Measurements from ENCODE around the gene CD247.

DNA sequence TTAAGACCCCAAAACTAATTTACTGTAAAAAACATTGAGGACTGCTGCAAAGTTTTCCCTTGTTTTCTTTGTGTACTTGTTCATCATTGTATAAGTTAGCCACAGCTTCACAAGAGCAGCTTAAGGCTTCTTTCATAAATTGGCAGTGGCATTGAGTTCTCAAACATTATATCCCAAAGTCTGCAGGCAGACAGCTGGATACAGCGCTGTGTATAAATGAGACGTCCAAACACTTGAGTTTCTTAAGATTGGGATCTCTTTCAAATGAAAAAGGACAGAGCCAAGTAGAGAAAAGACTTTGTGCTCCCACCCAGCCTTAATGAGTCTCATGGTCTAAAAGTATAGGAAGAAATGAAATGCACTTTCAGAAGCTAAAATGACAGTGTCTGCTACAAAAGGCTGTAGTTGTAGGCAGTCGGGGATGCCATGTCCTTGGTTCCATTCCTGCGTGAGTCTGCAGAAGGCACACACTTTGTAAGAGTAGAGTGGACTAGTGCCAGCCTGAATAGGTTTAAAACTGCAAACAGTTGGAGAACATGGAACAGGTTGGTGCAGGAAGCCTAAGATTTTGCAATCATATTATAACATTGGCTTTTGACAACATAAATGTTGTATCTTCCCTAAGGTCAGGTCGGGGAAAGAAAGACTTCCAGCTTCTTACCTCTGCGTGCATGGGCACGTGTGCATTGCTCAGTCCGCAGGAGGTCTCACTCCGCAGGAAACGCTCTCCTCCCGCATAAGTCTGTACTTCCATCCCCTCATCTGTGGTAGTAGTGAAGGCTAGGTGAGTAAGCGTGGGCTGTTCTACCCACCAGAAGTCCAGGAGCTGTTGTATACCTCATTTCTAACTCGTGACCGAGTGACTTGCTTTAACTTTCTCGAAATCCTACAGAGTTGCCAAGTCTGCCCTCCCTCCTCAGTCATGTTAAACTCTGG lies 94.4 kb downstream of the CD247 start:
- TF ChIP-seq ZBTB21 (tag by site-specific recombination; IDR thresholded peaks at IDR 0.05): no peak
- no peak for TF ChIP-seq ZNF76 (tag by site-specific recombination; IDR thresholded peaks at IDR 0.05; ENCODE audit: borderline replicate concordance, low read depth)
- no peak for TF ChIP-seq GLI2 (tag by site-specific recombination; IDR thresholded peaks at IDR 0.05; ENCODE audit: borderline replicate concordance, low read depth)
- TF ChIP-seq, protein P1, sequence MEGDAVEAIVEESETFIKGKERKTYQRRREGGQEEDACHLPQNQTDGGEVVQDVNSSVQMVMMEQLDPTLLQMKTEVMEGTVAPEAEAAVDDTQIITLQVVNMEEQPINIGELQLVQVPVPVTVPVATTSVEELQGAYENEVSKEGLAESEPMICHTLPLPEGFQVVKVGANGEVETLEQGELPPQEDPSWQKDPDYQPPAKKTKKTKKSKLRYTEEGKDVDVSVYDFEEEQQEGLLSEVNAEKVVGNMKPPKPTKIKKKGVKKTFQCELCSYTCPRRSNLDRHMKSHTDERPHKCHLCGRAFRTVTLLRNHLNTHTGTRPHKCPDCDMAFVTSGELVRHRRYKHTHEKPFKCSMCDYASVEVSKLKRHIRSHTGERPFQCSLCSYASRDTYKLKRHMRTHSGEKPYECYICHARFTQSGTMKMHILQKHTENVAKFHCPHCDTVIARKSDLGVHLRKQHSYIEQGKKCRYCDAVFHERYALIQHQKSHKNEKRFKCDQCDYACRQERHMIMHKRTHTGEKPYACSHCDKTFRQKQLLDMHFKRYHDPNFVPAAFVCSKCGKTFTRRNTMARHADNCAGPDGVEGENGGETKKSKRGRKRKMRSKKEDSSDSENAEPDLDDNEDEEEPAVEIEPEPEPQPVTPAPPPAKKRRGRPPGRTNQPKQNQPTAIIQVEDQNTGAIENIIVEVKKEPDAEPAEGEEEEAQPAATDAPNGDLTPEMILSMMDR (tag by site-specific recombination; IDR thresholded peaks at IDR 0.05): no peak
- no peak for TF ChIP-seq ZNF624 (tag by site-specific recombination; IDR thresholded peaks at IDR 0.05)
- TF ChIP-seq, protein P2, sequence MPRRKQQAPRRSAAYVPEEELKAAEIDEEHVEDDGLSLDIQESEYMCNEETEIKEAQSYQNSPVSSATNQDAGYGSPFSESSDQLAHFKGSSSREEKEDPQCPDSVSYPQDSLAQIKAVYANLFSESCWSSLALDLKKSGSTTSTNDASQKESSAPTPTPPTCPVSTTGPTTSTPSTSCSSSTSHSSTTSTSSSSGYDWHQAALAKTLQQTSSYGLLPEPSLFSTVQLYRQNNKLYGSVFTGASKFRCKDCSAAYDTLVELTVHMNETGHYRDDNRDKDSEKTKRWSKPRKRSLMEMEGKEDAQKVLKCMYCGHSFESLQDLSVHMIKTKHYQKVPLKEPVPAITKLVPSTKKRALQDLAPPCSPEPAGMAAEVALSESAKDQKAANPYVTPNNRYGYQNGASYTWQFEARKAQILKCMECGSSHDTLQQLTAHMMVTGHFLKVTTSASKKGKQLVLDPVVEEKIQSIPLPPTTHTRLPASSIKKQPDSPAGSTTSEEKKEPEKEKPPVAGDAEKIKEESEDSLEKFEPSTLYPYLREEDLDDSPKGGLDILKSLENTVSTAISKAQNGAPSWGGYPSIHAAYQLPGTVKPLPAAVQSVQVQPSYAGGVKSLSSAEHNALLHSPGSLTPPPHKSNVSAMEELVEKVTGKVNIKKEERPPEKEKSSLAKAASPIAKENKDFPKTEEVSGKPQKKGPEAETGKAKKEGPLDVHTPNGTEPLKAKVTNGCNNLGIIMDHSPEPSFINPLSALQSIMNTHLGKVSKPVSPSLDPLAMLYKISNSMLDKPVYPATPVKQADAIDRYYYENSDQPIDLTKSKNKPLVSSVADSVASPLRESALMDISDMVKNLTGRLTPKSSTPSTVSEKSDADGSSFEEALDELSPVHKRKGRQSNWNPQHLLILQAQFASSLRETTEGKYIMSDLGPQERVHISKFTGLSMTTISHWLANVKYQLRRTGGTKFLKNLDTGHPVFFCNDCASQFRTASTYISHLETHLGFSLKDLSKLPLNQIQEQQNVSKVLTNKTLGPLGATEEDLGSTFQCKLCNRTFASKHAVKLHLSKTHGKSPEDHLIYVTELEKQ (tag by site-specific recombination; IDR thresholded peaks at IDR 0.05; ENCODE audit: borderline replicate concordance): no peak
- TF ChIP-seq ZNF558 (tag by site-specific recombination; IDR thresholded peaks at IDR 0.05): no peak
